Gastroesophageal sphincter (tissue), 4 donors: ENCODE results near the gene GNB5. TPM values are rescaled to one million over a fixed set of nuclear protein-coding genes. Genes with fewer than 3 reads are reported as not detected.

ENCODE experiments used
- ATAC-seq: fragments of 150-250 bp; one replicate; pipeline ENCODE4 v1.9.1; 2016; ENCODE audit warnings: mild to moderate bottlenecking, moderate library complexity
- H3K27ac ChIP-seq, 4 donors: fragments of 200-600 bp; sonication (generic) in 3 of 4; 1 replicate in 3 of 4; 2 replicates in 1 of 4; pipeline ENCODE4 v1.5.1; 2016 to 2019
- H3K27me3 ChIP-seq: fragments of 200-600 bp; sonication (generic); one replicate; pipeline ENCODE4 v1.5.1; 2019
- H3K36me3 ChIP-seq, 2 donors: fragments of 200-600 bp; sonication (generic); one replicate each; pipeline ENCODE4 v1.5.1; 2019; ENCODE audit warnings: control low read depth in 1 of 2
- H3K4me1 ChIP-seq, 3 donors: fragments of 200-600 bp; sonication (generic); 1 replicate in 2 of 3; 2 replicates in 1 of 3; pipeline ENCODE4 v1.5.1; 2016 to 2019; ENCODE audit warnings: control low read depth in 2 of 3
- H3K4me3 ChIP-seq, 2 donors: fragments of 200-600 bp; sonication (generic); one replicate each; pipeline ENCODE4 v1.5.1; 2019; ENCODE audit warnings: mild to moderate bottlenecking in 1 of 2, moderate library complexity in 1 of 2
- H3K9me3 ChIP-seq, 3 donors: fragments of 200-600 bp; sonication (generic); one replicate each; pipeline ENCODE4 v1.5.1; 2017 to 2019; ENCODE audit warnings: control low read depth in 2 of 3
- CTCF ChIP-seq, 4 experiments: fragments of 200-600 bp in 2 of 4; fragments of 450-650 bp in 2 of 4; sonication (generic) in 1 of 4; IDR thresholded peaks; one replicate each; pipeline ENCODE4 v1.5.1; 2017 to 2019; ENCODE audit warnings: antibody characterized with exemption in 4 of 4, mild to moderate bottlenecking in 2 of 4, moderate library complexity in 2 of 4
- EP300 ChIP-seq: sonication (generic); formaldehyde crosslinking; IDR thresholded peaks from one replicate; pipeline ENCODE4 v1.6.1; 2017; ENCODE audit warnings: antibody characterized with exemption, mild to moderate bottlenecking
- POLR2A ChIP-seq, 2 donors: fragments of 450-650 bp; IDR thresholded peaks; one replicate each; pipeline ENCODE4 v1.6.1; 2017; ENCODE audit warnings: antibody characterized with exemption in 2 of 2, mild to moderate bottlenecking in 2 of 2, moderate library complexity in 1 of 2
- POLR2AphosphoS5 ChIP-seq: sonication (generic); formaldehyde crosslinking; IDR thresholded peaks from one replicate; pipeline ENCODE4 v1.6.1; 2017; ENCODE audit warnings: antibody characterized with exemption
- WGBS, 2 donors: methylation state at CpG; one replicate each; pipeline ENCODE4 v1.1.5; 2018; ENCODE audit warnings: low coverage in 1 of 2; 5-methylcytosine and 5-hydroxymethylcytosine counted together
- total RNA-seq, 4 donors: library from RNA; depleted of rRNA; stranded (reverse); fragments of >200 nt; gene quantifications; one replicate each; pipeline ENCODE4 v1.1.0, GENCODE V29; 2016

Gene GNB5
- total RNA-seq, 4 donors from 2014 or later = 37.8 to 57.3 (median 47.9) TPM

GRCh38 chr15:52208306-52208946, 17.2 kb upstream of the GNB5 start:
- no peaks in the 10 kb centered on the region for H3K4me1 ChIP-seq
- H3K36me3 ChIP-seq = peaks cover 0 to 17% of the 10 kb centered on the region in 2 donors
- no peaks in the 10 kb centered on the region for H3K27me3 ChIP-seq
- no peaks in the 10 kb centered on the region for H3K9me3 ChIP-seq
- no peak overlapping the region for H3K27ac ChIP-seq
- WGBS, 2 donors = 43 to 47% methylated on average over 2 of the region's 2 CpGs
- TF ChIP-seq CTCF (IDR thresholded peaks at IDR 0.05) (peak; percentile 24 to 56 (median 40)), POLR2AphosphoS5 (no peak)
- no peak overlapping the region for H3K4me3 ChIP-seq
- ATAC-seq = peak; percentile 39

- no peaks in the 10 kb centered on the region for H3K27me3 ChIP-seq
- TF ChIP-seq CTCF (IDR thresholded peaks at IDR 0.05) (no peak), EP300 (no peak), POLR2AphosphoS5 (no peak), POLR2A (IDR thresholded peaks at IDR 0.05) (no peak)
- peaks cover 0 to 10% of the 10 kb centered on the region in 2 donors for H3K36me3 ChIP-seq
- ATAC-seq = no peak
- H3K27ac ChIP-seq = no peak overlapping the region
- no peaks in the 10 kb centered on the region for H3K9me3 ChIP-seq
- no peaks in the 10 kb centered on the region for H3K4me1 ChIP-seq
- WGBS, 2 donors = 35 to 71% methylated on average over 1 of the region's 1 CpG
- H3K4me3 ChIP-seq = no peak overlapping the region
Observed at GRCh38 chr15:52207191-52207590, 16.0 kb upstream of the GNB5 start.

- Histone ChIP-seq H3K27me3 (no peaks in the 10 kb centered on the region), H3K4me1 (no peaks in the 10 kb centered on the region), H3K9me3 (no peaks in the 10 kb centered on the region), H3K27ac (no peak overlapping the region), H3K36me3 (peaks cover 0 to 10% of the 10 kb centered on the region in 2 donors), H3K4me3 (no peak overlapping the region)
- TF ChIP-seq POLR2AphosphoS5 (no peak), EP300 (no peak), CTCF (IDR thresholded peaks at IDR 0.05) (no peak)
- WGBS, 2 donors = 57 to 100% methylated on average over 1 to 2 of the region's 2 CpGs
- ATAC-seq = no peak
Observed at GRCh38 chr15:52206446-52206845, 15.3 kb upstream of the GNB5 start.

GRCh38 chr15:52204657-52205056, 13.5 kb upstream of the GNB5 start:
- Histone ChIP-seq H3K9me3 (no peaks in the 10 kb centered on the region), H3K4me1 (no peaks in the 10 kb centered on the region), H3K36me3 (peaks cover 0 to 10% of the 10 kb centered on the region in 2 donors), H3K4me3 (no peak overlapping the region), H3K27ac (no peak overlapping the region), H3K27me3 (no peaks in the 10 kb centered on the region)
- ATAC-seq = no peak
- 95% methylated on average over 4 of the region's 20 CpGs; no CpG with 5 or more reads in 1 of the 2 donors for WGBS, 2 donors
- TF ChIP-seq EP300 = no peak
- no peak for TF ChIP-seq POLR2A (IDR thresholded peaks at IDR 0.05)
- TF ChIP-seq CTCF (IDR thresholded peaks at IDR 0.05) = no peak
- no peak for TF ChIP-seq POLR2AphosphoS5

- WGBS, 2 donors = 69 to 100% methylated on average over 1 of the region's 1 CpG
- no peak overlapping the region for H3K4me3 ChIP-seq
Observed at GRCh38 chr15:52200831-52201365, 9.7 kb upstream of the GNB5 start.

More at GRCh38 chr15:52200831-52201365, 9.7 kb upstream of the GNB5 start:
- Histone ChIP-seq H3K27me3 (no peaks in the 10 kb centered on the region), H3K4me1 (no peaks in the 10 kb centered on the region), H3K27ac (no peak overlapping the region), H3K36me3 (peaks cover 0 to 10% of the 10 kb centered on the region in 2 donors), H3K9me3 (no peaks in the 10 kb centered on the region)
- no peak for TF ChIP-seq EP300
- no peak for TF ChIP-seq POLR2AphosphoS5
- TF ChIP-seq CTCF (IDR thresholded peaks at IDR 0.05) = no peak
- TF ChIP-seq POLR2A (IDR thresholded peaks at IDR 0.05) = no peak
- no peak for ATAC-seq
